Astrocyte of the cerebellum (primary cell): ENCODE measurements around the gene OR52W1.

Experiments
- DNase-seq: peaks from one replicate; pipeline ENCODE4 v3.0.0-alpha.2; 2011; ENCODE audit warnings: low read depth
- H3K4me3 ChIP-seq: 2 replicates; pipeline ENCODE4 v1.5.1; 2011; ENCODE audit warnings: mild to moderate bottlenecking, low read depth, low read length, moderate library complexity
- in situ Hi-C: cut with HindIII; loops from 2 replicates; pipeline ENCODE4 v1.10.0; 2017; ENCODE audit warnings: low sequenced_read_pairs
- TF ChIP-seq, protein P1 (sequence below): IDR thresholded peaks from 2 replicates; pipeline ENCODE4 v1.5.1; 2012; ENCODE audit warnings: low read length, low read depth, moderate library complexity, mild to moderate bottlenecking; ENCODE audit errors: missing control alignments

The OR52W1 gene

DNA sequence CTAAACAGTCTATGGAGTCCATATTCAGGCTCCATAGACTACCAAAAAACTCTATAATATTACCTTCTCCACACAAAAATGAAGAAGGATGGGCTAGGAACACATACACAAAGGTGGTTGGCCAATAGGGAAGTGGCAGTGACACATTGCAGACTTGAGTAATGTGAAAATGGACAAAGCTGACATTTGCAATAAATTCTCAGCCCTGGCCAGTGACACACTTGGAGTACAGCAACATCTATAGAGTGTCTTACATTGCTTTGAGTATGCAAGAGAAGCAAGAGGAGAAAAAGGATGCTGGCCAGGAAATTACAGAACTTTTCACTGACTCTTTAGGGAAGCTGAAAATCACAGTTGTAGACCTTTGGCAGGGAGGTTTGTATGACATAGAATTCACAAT lies 7.3 kb upstream of the OR52W1 start:
- no peak for DNase-seq
- H3K4me3 ChIP-seq: no peak overlapping the region
- TF ChIP-seq, protein P1, sequence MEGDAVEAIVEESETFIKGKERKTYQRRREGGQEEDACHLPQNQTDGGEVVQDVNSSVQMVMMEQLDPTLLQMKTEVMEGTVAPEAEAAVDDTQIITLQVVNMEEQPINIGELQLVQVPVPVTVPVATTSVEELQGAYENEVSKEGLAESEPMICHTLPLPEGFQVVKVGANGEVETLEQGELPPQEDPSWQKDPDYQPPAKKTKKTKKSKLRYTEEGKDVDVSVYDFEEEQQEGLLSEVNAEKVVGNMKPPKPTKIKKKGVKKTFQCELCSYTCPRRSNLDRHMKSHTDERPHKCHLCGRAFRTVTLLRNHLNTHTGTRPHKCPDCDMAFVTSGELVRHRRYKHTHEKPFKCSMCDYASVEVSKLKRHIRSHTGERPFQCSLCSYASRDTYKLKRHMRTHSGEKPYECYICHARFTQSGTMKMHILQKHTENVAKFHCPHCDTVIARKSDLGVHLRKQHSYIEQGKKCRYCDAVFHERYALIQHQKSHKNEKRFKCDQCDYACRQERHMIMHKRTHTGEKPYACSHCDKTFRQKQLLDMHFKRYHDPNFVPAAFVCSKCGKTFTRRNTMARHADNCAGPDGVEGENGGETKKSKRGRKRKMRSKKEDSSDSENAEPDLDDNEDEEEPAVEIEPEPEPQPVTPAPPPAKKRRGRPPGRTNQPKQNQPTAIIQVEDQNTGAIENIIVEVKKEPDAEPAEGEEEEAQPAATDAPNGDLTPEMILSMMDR: no peak
- in situ Hi-C loops: no loop called here

DNA sequence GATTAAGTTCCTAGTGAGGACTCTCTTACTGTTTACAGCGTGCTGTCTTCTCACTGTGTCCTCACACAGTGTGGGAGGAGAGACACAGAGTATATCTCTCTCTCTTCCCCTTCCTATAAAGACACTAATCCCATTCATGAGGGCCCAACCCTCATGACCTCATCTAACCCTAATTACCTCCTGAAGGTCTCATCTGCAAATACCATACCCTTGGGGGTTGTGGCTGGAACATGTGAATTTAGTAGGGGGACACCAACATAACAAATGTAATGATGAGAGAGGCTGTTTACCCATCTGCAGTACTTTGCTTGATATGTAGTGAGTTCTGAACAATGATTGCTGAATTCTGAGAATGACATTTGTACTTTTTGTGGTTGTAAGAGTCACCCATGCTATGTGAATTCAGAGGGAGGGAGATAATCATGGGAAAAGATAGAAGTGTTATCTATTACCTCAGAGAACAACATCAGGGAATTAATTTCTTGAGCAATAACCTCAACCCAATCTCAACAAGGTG lies 4.9 kb upstream of the OR52W1 start:
- DNase-seq: no peak
- in situ Hi-C loops: no loop called here
- TF ChIP-seq, protein P1: no peak
- no peak overlapping the region for H3K4me3 ChIP-seq

DNA sequence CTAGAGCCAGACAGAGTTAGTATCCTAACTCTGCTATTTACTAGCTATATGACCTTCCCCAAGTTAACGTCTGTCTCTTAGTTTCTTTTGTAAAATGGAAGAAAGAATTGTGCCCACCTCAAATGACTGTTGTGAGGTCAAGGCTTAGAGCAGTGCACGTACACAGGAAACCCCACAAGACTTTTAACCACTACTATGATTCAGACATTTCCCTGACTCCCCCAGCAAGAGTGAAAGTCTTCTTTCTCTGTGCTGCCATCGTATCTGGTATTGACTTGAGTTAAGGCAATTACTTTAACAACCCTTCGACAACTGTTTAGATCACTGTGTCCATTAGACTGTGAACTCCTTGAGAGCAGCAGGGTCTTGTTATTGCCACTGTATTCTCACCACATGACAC lies 2.6 kb upstream of the OR52W1 start:
- in situ Hi-C loops: no loop called here
- no peak overlapping the region for H3K4me3 ChIP-seq
- DNase-seq: no peak

DNA sequence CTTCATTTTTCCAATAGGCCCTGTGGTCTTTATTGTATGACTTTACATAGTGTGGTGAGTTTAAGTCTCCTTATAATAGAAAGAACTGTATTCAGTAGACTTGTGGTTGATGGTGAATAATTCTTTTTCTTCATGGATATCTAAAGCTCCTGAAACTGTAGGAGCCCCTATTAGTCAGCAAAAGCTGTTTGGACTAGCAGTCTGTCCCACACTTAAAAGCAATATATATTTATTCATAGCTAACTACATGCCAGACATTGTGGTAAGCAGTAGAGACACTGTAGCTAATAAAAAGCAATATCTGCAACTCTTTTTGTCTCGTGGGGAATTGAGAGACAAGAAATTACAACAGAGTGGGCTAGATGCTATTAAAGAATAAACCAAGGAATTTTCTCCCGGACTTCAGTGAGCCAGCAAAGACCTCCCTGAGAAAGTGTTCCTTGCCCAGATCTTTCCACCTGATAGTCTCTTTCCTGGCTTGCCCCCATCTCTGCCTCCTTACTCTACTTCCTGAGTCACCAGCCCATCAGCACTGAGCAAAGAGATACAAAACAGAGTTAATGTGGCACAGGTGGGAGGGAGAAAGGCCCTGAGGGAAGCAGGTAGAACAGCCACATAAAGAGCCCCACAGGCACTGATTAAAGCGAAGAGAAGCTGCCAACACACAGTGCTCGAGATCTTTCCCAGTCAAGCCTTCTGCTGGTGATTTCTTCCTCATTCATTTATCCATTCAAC lies 1.4 kb upstream of the OR52W1 start:
- DNase-seq: no peak
- in situ Hi-C loops: no loop called here
- TF ChIP-seq, protein P1: no peak
- no peak overlapping the region for H3K4me3 ChIP-seq

More for the DNA sequence above, 2.6 kb upstream of the OR52W1 start:
- TF ChIP-seq, protein P1: no peak

DNA sequence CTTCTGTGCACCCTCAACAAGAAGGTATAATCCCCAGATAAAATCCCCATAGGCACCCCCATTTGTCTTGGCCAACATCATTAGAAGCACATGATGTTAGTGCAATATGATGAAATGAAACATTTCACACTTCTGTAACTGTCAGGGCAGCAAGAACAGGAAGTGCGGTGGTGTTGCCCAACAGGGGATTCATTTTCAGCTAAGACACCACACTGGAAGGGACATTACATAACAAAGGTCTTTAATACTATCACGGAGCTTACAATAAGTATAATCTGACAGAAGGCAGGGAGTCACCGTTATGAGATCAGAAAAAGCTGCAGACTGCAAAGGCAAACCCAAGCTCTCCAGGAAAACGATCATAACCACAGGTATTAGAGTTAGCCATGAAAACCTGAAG lies 2.0 kb downstream of the OR52W1 start:
- no peak overlapping the region for H3K4me3 ChIP-seq
- no peak for DNase-seq
- in situ Hi-C loops: no loop called here
- TF ChIP-seq, protein P1: no peak

DNA sequence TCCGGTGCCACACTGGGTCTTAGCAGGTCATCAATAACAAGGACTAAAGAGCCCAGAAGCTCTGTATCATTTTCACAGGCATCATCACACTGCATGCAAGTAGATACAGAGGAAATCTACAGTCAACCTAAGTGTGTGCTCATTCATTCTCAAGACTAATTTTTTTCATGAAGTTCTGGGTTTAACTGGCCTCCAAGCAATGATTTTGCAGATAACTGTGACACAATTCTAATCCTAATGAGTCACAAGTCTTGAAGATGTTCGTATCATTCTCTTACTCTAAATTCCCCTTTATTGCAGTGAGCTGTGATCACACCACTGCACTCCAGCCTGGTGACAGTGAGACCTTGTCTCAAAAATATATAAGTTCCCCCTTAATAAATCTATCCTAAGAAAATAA lies 2.5 kb downstream of the OR52W1 start:
- TF ChIP-seq, protein P1: no peak
- DNase-seq: no peak
- in situ Hi-C loops: no loop called here
- H3K4me3 ChIP-seq: no peak overlapping the region
